GM21526 (cell line): ENCODE data around the gene FOCAD.

ENCODE experiments used
- ATAC-seq: cut with Tn5 transposase; IDR thresholded peaks from one replicate; pipeline ENCODE4 v1.9.1; 2021; ENCODE audit warnings: moderate library complexity; ENCODE audit not compliant: unreplicated experiment, low FRiP score

Gene FOCAD

GRCh38 chr9:20729523-20729922 is 45.5 kb downstream of the FOCAD start:
- ATAC-seq, result no peak

- ATAC-seq, result no peak
These were observed 48.1 kb downstream of the FOCAD start for GRCh38 chr9:20732118-20732517.

DNA sequence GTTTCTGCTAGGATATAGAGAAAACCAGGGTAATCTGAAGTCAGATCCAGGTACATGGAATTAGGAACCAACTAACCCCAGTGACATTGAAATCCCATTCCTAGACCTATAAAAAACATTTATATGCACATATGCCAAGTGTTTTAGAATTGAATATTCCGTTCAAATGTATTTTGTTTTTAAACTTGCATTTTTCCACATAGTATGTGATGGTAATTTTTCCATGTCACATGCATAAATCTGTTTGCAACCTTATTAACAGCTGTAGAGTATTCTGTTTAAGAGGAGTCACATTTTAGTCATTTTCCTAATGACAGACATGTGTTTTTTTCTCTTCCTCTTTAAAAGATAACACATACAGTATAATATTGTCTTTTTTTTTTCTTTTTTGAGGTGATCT is 50.2 kb downstream of the FOCAD start:
- ATAC-seq, result no peak

GRCh38 chr9:20740304-20740703 is 56.2 kb downstream of the FOCAD start:
- ATAC-seq, result no peak

DNA sequence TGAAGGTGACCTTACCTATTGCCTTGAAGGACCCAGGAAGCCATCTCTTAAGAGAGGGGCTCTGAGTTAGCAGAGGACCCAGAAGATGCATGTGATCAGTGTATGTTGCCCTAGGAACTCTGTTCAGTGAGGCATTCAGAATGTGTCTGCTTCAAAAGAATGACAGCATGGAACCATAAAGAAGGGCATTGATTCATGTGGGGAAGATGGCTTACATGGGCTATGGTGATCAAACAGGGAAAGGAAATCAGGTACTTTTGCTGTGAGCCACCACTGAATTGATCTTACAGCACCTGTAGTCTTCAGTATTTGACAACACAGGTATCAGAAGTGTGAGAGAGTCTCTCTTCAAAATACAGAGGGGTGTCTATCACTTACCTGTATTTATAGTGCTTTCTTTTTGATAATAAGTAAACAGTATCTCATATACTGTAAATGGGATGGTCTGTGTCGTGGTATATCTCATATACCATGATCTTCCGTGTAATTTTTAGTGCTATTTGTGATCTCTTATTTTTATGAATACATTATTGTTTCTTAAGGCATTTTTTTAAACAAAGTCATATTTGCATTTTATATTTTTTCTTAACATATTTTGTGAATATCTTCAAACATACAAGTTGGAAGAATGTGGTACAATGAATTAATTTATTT is 57.0 kb downstream of the FOCAD start:
- no peak for ATAC-seq

DNA sequence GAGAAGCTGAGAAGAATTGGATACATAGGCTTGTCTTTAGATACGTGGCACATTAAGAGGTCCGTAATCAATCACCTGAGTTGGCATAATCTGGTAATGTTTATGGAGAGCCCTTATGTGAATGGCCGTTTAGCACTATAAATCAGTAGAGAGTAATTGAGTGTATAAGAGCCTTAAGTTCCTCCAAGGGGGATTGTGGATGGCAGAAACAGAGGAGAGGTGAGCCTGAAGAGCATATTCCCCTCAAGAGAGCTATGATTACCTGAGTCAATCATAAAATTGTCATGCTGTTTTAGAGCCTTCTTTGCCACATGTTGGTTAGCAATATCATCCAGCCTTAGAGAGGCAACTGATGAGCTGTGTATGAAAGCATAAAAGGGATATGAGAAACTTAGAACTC is 58.8 kb downstream of the FOCAD start:
- no peak for ATAC-seq

- ATAC-seq, result no peak
These were observed 60.1 kb downstream of the FOCAD start for GRCh38 chr9:20744036-20744630.

DNA sequence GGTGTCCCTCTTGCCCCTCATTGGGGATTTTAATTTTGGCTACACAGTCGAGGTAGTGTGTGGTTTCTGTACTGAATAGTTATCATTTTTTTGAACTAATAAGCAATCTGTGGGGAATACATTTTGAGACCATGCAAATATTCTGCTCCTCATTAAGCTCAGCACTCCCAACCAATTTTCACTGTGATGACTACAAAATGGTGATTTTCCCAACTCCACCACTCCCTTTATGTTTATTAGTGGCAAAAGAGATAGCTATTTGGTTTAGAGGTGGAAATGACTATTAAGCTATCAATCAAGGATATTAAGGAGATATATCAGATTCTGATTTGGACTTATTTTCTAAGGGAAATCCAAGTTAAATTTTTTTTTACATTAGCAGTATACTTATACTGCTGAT is 62.9 kb downstream of the FOCAD start:
- ATAC-seq, result no peak

DNA sequence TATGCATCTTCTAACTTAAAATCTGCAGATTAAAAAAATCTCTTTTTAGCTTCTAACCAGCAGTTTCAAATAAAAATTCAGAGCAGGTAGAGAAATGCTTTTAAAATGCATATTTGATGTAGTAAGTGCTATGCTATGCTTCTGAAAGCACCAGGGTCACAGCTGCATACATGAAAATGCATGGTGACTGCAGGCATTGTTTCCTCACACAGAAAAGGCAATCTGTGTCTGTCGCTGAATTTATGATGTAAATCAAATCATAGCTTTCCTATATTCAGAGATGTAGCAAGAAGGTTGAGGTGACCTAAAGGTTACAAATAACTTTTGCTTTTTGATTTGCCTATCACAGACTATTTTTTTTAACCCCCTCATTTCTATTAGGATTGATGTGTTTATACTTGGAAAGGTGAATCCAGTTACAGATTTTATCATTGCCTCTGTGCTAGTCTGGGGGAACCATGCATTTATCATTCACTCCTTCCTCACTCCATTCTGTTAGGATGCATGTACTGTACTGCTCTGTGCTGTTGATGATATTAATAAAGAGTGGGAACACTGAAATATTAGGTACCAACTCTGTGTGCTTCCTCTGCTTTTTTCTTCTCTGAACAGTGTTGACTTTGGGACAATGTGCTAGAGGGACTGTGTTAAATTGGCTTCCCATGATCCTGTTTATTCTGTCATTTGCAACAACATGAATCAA is 65.6 kb downstream of the FOCAD start:
- ATAC-seq, result no peak

DNA sequence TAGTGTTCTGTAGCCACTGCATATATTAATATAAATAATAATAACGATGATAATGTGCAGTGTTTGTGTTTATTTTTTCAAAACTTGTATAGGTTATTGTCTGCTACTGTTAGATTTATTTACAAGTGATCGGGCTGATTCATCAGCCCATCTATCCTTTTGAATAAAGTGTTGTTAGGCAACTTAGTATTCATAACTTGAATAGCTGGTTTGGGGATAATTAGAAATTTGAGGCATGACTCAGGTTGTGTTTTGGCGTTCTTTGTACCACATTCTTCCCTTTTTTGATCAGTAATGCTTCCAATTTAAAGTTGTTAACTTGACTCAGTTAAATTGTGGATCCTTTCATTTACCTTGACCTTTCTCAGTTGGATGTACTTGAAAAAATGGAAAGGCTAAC is 69.7 kb downstream of the FOCAD start:
- ATAC-seq, result no peak

DNA sequence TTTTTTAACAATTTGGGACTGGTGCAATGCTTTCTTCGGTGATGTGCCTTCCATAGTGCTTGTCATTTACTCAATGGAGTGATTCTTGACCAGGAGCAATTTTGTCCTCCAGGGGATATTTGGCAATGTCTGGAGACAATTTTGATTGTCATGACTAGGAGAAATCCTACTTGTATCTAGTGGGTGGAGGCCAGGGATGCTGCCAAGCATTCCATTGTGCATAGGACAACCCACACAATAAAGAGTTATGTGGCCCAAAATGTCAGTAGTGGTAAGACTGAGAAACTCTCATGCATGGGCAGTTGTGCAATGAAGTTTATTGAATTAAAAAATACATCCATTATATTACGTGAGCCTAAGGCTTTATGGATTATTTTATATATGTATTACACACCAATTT is 70.5 kb downstream of the FOCAD start:
- no peak for ATAC-seq

GRCh38 chr9:20760246-20760891 is 76.3 kb downstream of the FOCAD start:
- no peak for ATAC-seq

GRCh38 chr9:20770947-20771346 is 86.9 kb downstream of the FOCAD start:
- no peak for ATAC-seq

DNA sequence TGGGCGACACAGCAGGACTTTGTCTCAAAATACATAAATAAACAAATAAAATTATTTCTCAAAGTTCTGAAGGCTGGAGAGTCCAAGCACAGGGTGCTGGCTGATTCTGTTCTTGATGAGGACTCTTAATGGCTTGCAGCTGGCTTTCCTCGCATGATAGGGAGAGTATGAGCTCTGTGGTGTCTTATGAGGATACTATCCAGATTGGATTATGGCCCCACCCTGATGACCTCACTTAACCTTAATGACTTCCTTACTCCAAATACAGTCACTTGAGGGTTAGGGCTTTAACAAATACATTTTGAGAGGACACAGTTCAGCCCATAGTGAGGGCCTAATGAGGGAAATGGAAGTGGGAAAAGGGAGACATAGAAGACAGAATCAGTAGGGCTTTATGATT is 87.7 kb downstream of the FOCAD start:
- ATAC-seq, result no peak

GRCh38 chr9:20775683-20776082 is 91.6 kb downstream of the FOCAD start:
- no peak for ATAC-seq

DNA sequence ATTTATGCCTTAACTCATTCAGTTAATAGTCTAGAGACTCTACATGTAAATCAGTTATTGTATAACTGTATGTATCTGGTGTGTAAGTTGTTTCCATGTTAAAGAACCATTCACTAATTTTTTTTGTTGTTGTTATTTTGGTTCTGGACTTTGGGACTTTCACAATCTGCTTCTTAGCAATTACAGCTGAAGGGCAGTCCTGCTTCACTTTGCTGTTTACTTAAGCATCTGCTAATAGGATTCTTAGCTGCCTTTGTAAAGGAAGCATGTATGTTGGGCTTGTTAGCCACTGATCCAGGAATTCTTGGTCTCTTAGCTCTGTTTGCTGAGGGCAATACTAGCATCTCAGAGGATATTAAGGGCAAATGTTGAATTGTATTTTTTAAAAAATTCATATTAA is 97.0 kb downstream of the FOCAD start:
- ATAC-seq, result no peak

DNA sequence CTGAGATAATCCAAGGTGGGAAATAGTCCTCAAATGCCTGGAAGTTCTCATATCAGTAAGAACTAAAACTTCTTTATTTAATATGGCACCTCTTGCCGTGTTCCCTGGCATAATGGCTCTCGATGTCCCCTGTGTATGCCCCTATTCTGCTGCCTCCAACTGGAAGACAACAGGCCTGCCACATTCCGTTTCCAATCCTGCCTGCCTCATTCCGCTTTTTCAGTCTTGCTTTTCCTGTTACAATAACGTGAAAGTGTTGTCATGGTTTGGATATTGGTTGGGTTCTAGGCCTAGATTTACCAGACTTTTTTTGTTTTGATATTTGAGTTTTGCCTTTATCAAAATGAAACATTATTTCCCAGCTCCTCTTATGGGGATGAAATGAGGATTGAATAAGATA is 98.2 kb downstream of the FOCAD start:
- no peak for ATAC-seq

GRCh38 chr9:20783057-20784038 is 99.3 kb downstream of the FOCAD start:
- ATAC-seq, result no peak

- no peak for ATAC-seq
These were observed 100.1 kb downstream of the FOCAD start for GRCh38 chr9:20784196-20784595.

DNA sequence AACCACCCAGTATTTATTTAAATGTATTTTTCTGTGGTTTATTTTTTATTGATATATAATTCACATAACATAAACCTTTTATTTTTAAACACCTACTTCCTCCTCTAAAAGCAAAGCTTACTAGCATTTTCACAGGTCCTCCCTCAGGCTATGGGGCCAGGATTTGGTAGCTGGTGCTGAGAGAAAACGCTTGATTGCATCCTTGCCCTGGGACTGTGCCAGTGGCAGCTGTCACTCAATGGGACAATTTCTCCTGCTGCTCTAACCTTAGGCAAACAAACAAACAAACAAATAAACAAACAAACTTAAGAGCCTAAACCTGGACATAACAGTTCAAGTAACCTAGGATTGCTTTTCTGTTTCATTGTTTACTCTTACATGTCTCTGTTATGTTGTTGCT is 102.7 kb downstream of the FOCAD start:
- no peak for ATAC-seq
